Mesothelial cell of epicardium (in vitro differentiated cells): ENCODE results near the gene TRMT2A. TPM values are rescaled to one million over a fixed set of nuclear protein-coding genes. Genes with fewer than 3 reads are reported as not detected.
A peak's percentile ranks its signal among the peaks of the same experiment; 100 is the strongest.

Experiments used
- DNase-seq, 2 experiments: peaks; one replicate each; pipeline ENCODE4 v3.0.0; 2021; ENCODE audit warnings: low spot score in 2 of 2; ENCODE audit not compliant: unreplicated experiment in 2 of 2
- H3K27ac Mint-ChIP-seq: 2 replicates; pipeline ENCODE4 v1.8.0; 2021; ENCODE audit warnings: mixed read lengths
- H3K27me3 Mint-ChIP-seq: 2 replicates; pipeline ENCODE4 v1.8.0; 2021; ENCODE audit warnings: low read depth, mixed read lengths
- H3K36me3 Mint-ChIP-seq: 2 replicates; pipeline ENCODE4 v1.8.0; 2021; ENCODE audit warnings: mixed read lengths
- H3K4me1 Mint-ChIP-seq: 2 replicates; pipeline ENCODE4 v1.8.0; 2021; ENCODE audit warnings: mixed read lengths
- H3K4me3 Mint-ChIP-seq: 2 replicates; pipeline ENCODE4 v1.8.0; 2021; ENCODE audit warnings: mild to moderate bottlenecking, moderate library complexity, mixed read lengths
- H3K9me3 Mint-ChIP-seq: 2 replicates; pipeline ENCODE4 v1.8.0; 2021; ENCODE audit warnings: mixed read lengths
- CTCF ChIP-seq: fragments of 200-600 bp; sonication (generic); IDR thresholded peaks from one replicate; pipeline ENCODE4 v1.5.0; 2021; ENCODE audit warnings: antibody characterized with exemption; ENCODE audit not compliant: unreplicated experiment
- total RNA-seq: library from RNA; stranded (reverse); gene quantifications from 3 replicates; pipeline ENCODE4 v1.2.1, GENCODE V29; 2021

The TRMT2A gene
- total RNA-seq, 1 donor from 2014 or later, result 76.0 TPM

GRCh38 chr22:20087319-20088262, 29.4 kb downstream of the TRMT2A start:
- Mint-ChIP-seq H3K36me3 (peaks cover 45% of the 10 kb centered on the region), H3K27me3 (no peaks in the 10 kb centered on the region), H3K4me1 (peaks cover 31% of the 10 kb centered on the region), H3K9me3 (no peaks in the 10 kb centered on the region), H3K27ac (no peak overlapping the region), H3K4me3 (no peak overlapping the region)
- no peak for DNase-seq
- TF ChIP-seq CTCF, result no peak

- no peaks in the 10 kb centered on the region for H3K9me3 Mint-ChIP-seq
- no peak overlapping the region for H3K27ac Mint-ChIP-seq
- no peak for TF ChIP-seq CTCF
- H3K36me3 Mint-ChIP-seq, result peaks cover 41% of the 10 kb centered on the region
- no peaks in the 10 kb centered on the region for H3K27me3 Mint-ChIP-seq
- no peak overlapping the region for H3K4me3 Mint-ChIP-seq
- no peak for DNase-seq
- H3K4me1 Mint-ChIP-seq, result peaks cover 35% of the 10 kb centered on the region
These were observed 30.3 kb downstream of the TRMT2A start for GRCh38 chr22:20086763-20087162.

GRCh38 chr22:20086101-20086599, 30.9 kb downstream of the TRMT2A start:
- H3K27ac Mint-ChIP-seq, result no peak overlapping the region
- H3K4me3 Mint-ChIP-seq, result no peak overlapping the region
- H3K27me3 Mint-ChIP-seq, result no peaks in the 10 kb centered on the region
- H3K36me3 Mint-ChIP-seq, result peaks cover 35% of the 10 kb centered on the region
- DNase-seq, result no peak
- peaks cover 41% of the 10 kb centered on the region for H3K4me1 Mint-ChIP-seq
- TF ChIP-seq CTCF, result no peak
- H3K9me3 Mint-ChIP-seq, result no peaks in the 10 kb centered on the region

GRCh38 chr22:20085651-20086050, 31.4 kb downstream of the TRMT2A start:
- DNase-seq, result no peak
- TF ChIP-seq CTCF, result no peak
- H3K27me3 Mint-ChIP-seq, result no peaks in the 10 kb centered on the region
- no peak overlapping the region for H3K4me3 Mint-ChIP-seq
- H3K9me3 Mint-ChIP-seq, result no peaks in the 10 kb centered on the region
- H3K4me1 Mint-ChIP-seq, result peaks cover 44% of the 10 kb centered on the region
- H3K36me3 Mint-ChIP-seq, result peaks cover 30% of the 10 kb centered on the region
- peak overlapping the region; percentile 57 for H3K27ac Mint-ChIP-seq

GRCh38 chr22:20084547-20085413, 32.2 kb downstream of the TRMT2A start:
- Mint-ChIP-seq H3K4me1 (peaks cover 45% of the 10 kb centered on the region), H3K4me3 (peak overlapping the region; percentile 15), H3K36me3 (peaks cover 24% of the 10 kb centered on the region), H3K27me3 (no peaks in the 10 kb centered on the region), H3K9me3 (no peaks in the 10 kb centered on the region), H3K27ac (peak overlapping the region; percentile 57)
- TF ChIP-seq CTCF, result peak; percentile 29
- DNase-seq, result no peak
